Gastrocnemius medialis (tissue), 4 donors: ENCODE measurements around the gene HERC3.

Experiments used
- CTCF ChIP-seq, 5 experiments: fragments of 450-650 bp in 3 of 5; fragments of 200-600 bp in 2 of 5; sonication (generic) in 2 of 5; IDR thresholded peaks in 4 of 5; conservative IDR thresholded peaks in 1 of 5; 1 replicate in 4 of 5; 2 replicates in 1 of 5; pipeline ENCODE4 v1.5.1; 2016 to 2019; ENCODE audit warnings: antibody characterized with exemption in 5 of 5, mild to moderate bottlenecking in 3 of 5, moderate library complexity in 3 of 5
- POLR2A ChIP-seq, 2 donors: fragments of 450-650 bp; IDR thresholded peaks; one replicate each; pipeline ENCODE4 v1.6.1; 2017; ENCODE audit warnings: antibody characterized with exemption in 2 of 2, mild to moderate bottlenecking in 2 of 2, moderate library complexity in 2 of 2

DNA sequence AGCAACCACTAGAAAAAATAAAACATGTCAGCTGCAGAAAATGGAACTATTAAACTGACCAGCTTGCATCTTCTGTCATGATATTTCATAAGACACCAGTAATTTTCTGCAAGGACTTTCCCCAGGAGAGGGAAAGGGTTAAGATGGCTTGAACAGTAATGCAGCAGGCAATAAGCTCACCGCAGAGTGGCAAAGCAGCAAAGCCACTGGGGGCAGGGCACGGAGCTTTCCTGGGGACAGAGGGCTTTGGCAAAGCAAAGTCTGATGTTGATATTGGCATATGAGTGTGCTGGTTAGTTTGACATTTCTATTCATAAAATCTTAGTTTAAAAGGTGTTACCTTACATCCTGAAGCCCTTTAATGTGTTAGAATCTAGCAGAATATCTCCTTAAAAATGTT, 160.5 kb downstream of the HERC3 start:
- TF ChIP-seq CTCF (IDR thresholded peaks at IDR 0.05 in 4 of 5, conservative IDR thresholded peaks at IDR 0.05 in 1 of 5) (no peak), POLR2A (IDR thresholded peaks at IDR 0.05) (no peak)
